CD4-positive, alpha-beta T cell treated with Interleukin-1 beta for 1 hour (primary cell): ENCODE measurements around the gene HYAL4.
A peak's percentile ranks its signal among the peaks of the same experiment; 100 is the strongest.
"Not testable (repeated sequence)": the region's sequence is repeated elsewhere in the genome, so short reads cannot be mapped to it uniquely, and the experiment has no call there.

Experiments used
- DNase-seq, 2 donors: peaks; one replicate each; pipeline ENCODE4 v3.0.0-alpha.2; 2020 to 2022

Gene HYAL4

GRCh38 chr7:123849855-123850254, 4.9 kb downstream of the HYAL4 start:
- no peak for DNase-seq

- not testable (repeated sequence) for DNase-seq
These were observed 6.4 kb downstream of the HYAL4 start for GRCh38 chr7:123851404-123851803.

GRCh38 chr7:123854291-123854690, 9.3 kb downstream of the HYAL4 start:
- DNase-seq = not testable (repeated sequence)

GRCh38 chr7:123856428-123856827, 11.5 kb downstream of the HYAL4 start:
- not testable (repeated sequence) for DNase-seq

- DNase-seq = no peak
These were observed 15.9 kb downstream of the HYAL4 start for GRCh38 chr7:123860848-123861247.

- DNase-seq = no peak
These were observed 17.8 kb downstream of the HYAL4 start for GRCh38 chr7:123862775-123863174.

- DNase-seq = no peak
These were observed 18.5 kb downstream of the HYAL4 start for GRCh38 chr7:123863461-123863860.

- DNase-seq = no peak
These were observed 19.0 kb downstream of the HYAL4 start for GRCh38 chr7:123864012-123864411.

GRCh38 chr7:123864436-123864835, 19.5 kb downstream of the HYAL4 start:
- DNase-seq = no peak

GRCh38 chr7:123864966-123865365, 20.0 kb downstream of the HYAL4 start:
- no peak for DNase-seq

- DNase-seq = peak; percentile 33 to 54
These were observed 20.6 kb downstream of the HYAL4 start for GRCh38 chr7:123865517-123866117.

GRCh38 chr7:123867225-123867624, 22.3 kb downstream of the HYAL4 start:
- no peak for DNase-seq

- peak; percentile 20 to 34 for DNase-seq
These were observed 27.3 kb downstream of the HYAL4 start for GRCh38 chr7:123871998-123872867.

- no peak for DNase-seq
These were observed 27.9 kb downstream of the HYAL4 start for GRCh38 chr7:123872908-123873307.

GRCh38 chr7:123876557-123877256, 31.7 kb downstream of the HYAL4 start:
- DNase-seq = no peak

- no peak for DNase-seq
These were observed 34.7 kb downstream of the HYAL4 start for GRCh38 chr7:123879628-123880027.

GRCh38 chr7:123881300-123881699, 36.3 kb downstream of the HYAL4 start:
- no peak for DNase-seq

- DNase-seq = no peak
These were observed 38.2 kb downstream of the HYAL4 start for GRCh38 chr7:123883154-123883553.

- DNase-seq = no peak
These were observed 43.2 kb downstream of the HYAL4 start for GRCh38 chr7:123888192-123888591.

GRCh38 chr7:123894753-123895152, 49.8 kb downstream of the HYAL4 start:
- not testable (repeated sequence) for DNase-seq

- DNase-seq = no peak
These were observed 56.1 kb downstream of the HYAL4 start for GRCh38 chr7:123901101-123901500.

GRCh38 chr7:123905714-123906113, 60.7 kb downstream of the HYAL4 start:
- no peak for DNase-seq

GRCh38 chr7:123916240-123916724, 71.3 kb downstream of the HYAL4 start:
- DNase-seq = no peak

GRCh38 chr7:123917878-123918277, 72.9 kb downstream of the HYAL4 start:
- no peak for DNase-seq
